Activated T-cell treated with anti-CD3 and anti-CD28 coated beads, Interleukin-2, amount 50 U/mL, for 4 hours (primary cell): ENCODE results near the gene STAB1. TPM values are rescaled to one million over a fixed set of nuclear protein-coding genes. Genes with fewer than 3 reads are reported as not detected.
A peak's percentile ranks its signal among the peaks of the same experiment; 100 is the strongest.

ENCODE experiments used
- ATAC-seq, 2 donors: fragments of 200-7000 bp; cut with Tn5 transposase; one replicate each; pipeline ENCODE4 v1.10.0; 2021
- DNase-seq: peaks from one replicate; pipeline ENCODE4 v3.0.0-alpha.2; 2020
- H3K27me3 Mint-ChIP-seq: one replicate; pipeline ENCODE4 v1.8.0; 2021; ENCODE audit warnings: low read depth, mixed read lengths
- H3K36me3 Mint-ChIP-seq: one replicate; pipeline ENCODE4 v1.8.0; 2022; ENCODE audit warnings: mixed read lengths; ENCODE audit not compliant: insufficient read depth
- H3K4me1 Mint-ChIP-seq: one replicate; pipeline ENCODE4 v1.8.0; 2021; ENCODE audit warnings: low read depth, mixed read lengths
- H3K4me3 Mint-ChIP-seq: one replicate; pipeline ENCODE4 v1.8.0; 2021; ENCODE audit warnings: mild to moderate bottlenecking, moderate library complexity, mixed read lengths
- H3K9me3 Mint-ChIP-seq: one replicate; pipeline ENCODE4 v1.8.0; 2021; ENCODE audit warnings: mixed read lengths
- total RNA-seq, 3 donors: library from RNA; stranded (reverse); gene quantifications; one replicate each; pipeline ENCODE4 v1.2.1, GENCODE V29; 2021

The STAB1 gene
- total RNA-seq, 3 donors from 2014 or later: 0.30 to 0.73 (median 0.40) TPM

DNA sequence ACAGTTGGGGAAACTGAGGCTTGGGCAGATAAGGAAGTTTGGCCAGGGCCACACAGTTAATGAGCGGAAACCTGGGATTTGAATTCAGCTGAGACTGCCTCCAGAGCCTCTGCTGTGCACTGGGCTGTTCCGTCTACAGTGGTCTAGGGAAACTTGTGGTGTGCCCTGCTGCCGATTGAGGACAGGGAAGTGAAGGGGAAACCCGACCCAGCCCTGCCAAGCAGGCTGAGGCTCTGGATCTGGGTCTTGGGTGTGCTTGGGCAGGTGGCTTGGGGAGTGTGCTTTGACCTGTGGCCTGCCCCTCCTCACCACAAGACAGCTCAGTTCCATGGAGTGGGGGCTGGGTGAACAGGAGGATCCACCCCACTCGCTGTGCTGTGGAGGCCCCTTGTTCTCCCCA is 22.1 kb upstream of the STAB1 start:
- no peak for ATAC-seq
- no peak overlapping the region for H3K4me3 Mint-ChIP-seq
- H3K4me1 Mint-ChIP-seq: no peaks in the 10 kb centered on the region
- H3K27me3 Mint-ChIP-seq: no peaks in the 10 kb centered on the region
- DNase-seq: no peak
- H3K9me3 Mint-ChIP-seq: no peaks in the 10 kb centered on the region
- H3K36me3 Mint-ChIP-seq: peaks cover 19% of the 10 kb centered on the region

GRCh38 chr3:52477076-52477795 is 17.9 kb upstream of the STAB1 start:
- Mint-ChIP-seq H3K4me1 (no peaks in the 10 kb centered on the region), H3K4me3 (no peak overlapping the region), H3K27me3 (no peaks in the 10 kb centered on the region), H3K36me3 (peaks cover 22% of the 10 kb centered on the region), H3K9me3 (no peaks in the 10 kb centered on the region)
- DNase-seq (no peak), ATAC-seq (no peak)

GRCh38 chr3:52477796-52478095 is 17.4 kb upstream of the STAB1 start:
- Mint-ChIP-seq H3K4me1 (no peaks in the 10 kb centered on the region), H3K36me3 (peaks cover 20% of the 10 kb centered on the region), H3K9me3 (no peaks in the 10 kb centered on the region), H3K4me3 (no peak overlapping the region), H3K27me3 (no peaks in the 10 kb centered on the region)
- DNase-seq (no peak), ATAC-seq (no peak)

DNA sequence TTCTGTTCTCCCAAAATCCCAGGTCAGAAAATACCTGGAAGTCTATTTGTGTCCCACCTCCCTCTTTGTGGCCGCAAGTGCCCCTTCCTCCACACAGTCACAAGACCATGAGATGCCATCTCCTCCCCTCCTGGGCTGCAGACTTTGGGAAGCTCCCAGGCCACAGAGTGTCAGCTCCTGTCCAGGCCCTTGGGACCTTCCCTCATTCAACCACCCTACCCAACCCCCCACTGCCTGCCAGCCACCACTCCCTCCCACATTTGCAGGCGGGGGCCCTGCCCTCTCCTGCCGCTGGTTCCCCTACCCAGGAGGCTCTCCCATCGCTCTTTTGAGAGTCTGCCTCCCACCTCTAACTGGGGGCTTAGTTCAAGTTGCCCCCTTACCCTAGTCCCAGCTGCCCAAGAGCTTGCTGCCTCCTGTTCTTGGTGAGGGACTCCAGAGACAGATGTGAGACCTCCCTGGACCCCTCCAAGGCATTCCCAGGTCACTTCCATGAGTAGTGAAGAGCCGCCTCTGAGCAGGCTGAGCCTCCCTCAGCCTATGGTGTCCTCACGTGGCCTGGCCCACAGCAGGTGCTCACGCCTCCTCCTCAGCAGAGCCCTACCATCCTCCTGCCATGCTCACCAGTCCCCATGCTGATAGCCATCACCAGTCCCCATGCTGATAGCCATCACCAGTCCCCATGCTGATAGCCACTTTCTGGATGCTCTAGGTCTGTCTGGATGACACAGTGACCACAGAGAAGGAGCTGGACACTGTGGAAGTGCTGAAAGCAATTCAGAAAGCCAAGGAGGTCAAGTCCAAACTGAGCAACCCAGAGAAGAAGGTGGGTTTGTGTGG is 15.9 kb upstream of the STAB1 start:
- Mint-ChIP-seq H3K27me3 (no peaks in the 10 kb centered on the region), H3K9me3 (no peaks in the 10 kb centered on the region), H3K36me3 (peaks cover 16% of the 10 kb centered on the region), H3K4me1 (no peaks in the 10 kb centered on the region), H3K4me3 (no peak overlapping the region)
- no peak for DNase-seq
- no peak for ATAC-seq

DNA sequence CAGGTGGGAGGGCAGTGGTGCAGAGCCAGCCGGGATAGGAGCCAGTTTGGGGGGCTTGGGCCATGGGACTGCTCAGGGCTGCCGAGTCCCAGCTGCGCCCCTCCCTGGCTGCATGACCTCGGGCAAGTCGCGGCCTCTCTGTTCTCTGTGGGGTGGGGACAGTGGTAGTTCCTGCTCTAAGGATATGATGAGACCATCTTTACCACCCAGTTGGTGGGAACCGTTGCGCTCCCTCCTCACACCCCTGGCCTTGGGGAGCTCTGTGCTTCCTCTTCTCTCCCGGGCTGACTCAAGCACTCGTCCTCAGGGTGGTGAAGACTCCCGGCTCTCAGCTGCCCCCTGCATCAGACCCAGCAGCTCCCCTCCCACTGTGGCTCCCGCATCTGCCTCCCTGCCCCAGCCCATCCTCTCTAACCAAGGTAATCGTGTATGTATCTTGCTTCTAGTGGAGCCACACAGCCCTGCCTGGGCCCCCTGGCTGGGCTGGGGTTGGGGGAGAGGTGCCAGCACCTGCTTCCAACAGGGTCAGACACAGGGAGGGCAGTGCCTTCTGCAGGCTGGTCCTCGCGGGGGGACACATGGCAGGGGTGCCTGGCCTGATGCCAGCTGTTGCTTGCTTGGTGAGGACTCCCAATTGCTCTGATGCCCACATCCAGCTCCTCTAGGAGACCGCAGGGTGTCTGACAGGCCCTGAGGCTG is 15.1 kb upstream of the STAB1 start:
- ATAC-seq (no peak), DNase-seq (no peak)
- Mint-ChIP-seq H3K27me3 (no peaks in the 10 kb centered on the region), H3K9me3 (no peaks in the 10 kb centered on the region), H3K4me3 (no peak overlapping the region), H3K4me1 (no peaks in the 10 kb centered on the region), H3K36me3 (peaks cover 18% of the 10 kb centered on the region)

- no peak overlapping the region for H3K4me3 Mint-ChIP-seq
- no peak for DNase-seq
- no peaks in the 10 kb centered on the region for H3K27me3 Mint-ChIP-seq
- no peaks in the 10 kb centered on the region for H3K9me3 Mint-ChIP-seq
- H3K4me1 Mint-ChIP-seq: no peaks in the 10 kb centered on the region
- no peak for ATAC-seq
- peaks cover 17% of the 10 kb centered on the region for H3K36me3 Mint-ChIP-seq
Measured at GRCh38 chr3:52480768-52481715, 14.1 kb upstream of the STAB1 start.

GRCh38 chr3:52481819-52482521 is 13.2 kb upstream of the STAB1 start:
- Mint-ChIP-seq H3K9me3 (no peaks in the 10 kb centered on the region), H3K27me3 (no peaks in the 10 kb centered on the region), H3K4me1 (no peaks in the 10 kb centered on the region), H3K4me3 (no peak overlapping the region), H3K36me3 (peaks cover 17% of the 10 kb centered on the region)
- DNase-seq (no peak), ATAC-seq (no peak)

DNA sequence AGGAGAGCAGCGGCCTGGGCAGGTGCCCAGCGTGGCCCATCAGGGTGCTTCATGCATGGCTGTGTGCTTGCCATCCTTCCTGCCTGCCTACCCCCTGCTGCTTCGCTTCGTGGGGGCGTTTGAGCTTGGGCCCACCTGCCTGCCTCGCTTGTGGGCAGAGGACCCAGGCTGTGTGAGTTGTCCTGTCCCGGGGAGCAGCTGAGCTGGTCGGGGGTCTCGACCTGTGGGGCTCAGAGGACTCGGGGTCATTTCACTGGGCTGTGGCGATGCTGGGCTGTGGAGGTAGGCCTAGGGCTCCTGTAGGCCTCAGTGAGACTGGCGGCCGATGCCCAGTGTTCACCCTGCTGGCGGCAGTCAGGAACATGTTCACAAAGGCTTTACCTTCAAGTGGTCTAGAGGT is 12.1 kb upstream of the STAB1 start:
- Mint-ChIP-seq H3K4me3 (no peak overlapping the region), H3K4me1 (no peaks in the 10 kb centered on the region), H3K36me3 (peaks cover 21% of the 10 kb centered on the region)

DNA sequence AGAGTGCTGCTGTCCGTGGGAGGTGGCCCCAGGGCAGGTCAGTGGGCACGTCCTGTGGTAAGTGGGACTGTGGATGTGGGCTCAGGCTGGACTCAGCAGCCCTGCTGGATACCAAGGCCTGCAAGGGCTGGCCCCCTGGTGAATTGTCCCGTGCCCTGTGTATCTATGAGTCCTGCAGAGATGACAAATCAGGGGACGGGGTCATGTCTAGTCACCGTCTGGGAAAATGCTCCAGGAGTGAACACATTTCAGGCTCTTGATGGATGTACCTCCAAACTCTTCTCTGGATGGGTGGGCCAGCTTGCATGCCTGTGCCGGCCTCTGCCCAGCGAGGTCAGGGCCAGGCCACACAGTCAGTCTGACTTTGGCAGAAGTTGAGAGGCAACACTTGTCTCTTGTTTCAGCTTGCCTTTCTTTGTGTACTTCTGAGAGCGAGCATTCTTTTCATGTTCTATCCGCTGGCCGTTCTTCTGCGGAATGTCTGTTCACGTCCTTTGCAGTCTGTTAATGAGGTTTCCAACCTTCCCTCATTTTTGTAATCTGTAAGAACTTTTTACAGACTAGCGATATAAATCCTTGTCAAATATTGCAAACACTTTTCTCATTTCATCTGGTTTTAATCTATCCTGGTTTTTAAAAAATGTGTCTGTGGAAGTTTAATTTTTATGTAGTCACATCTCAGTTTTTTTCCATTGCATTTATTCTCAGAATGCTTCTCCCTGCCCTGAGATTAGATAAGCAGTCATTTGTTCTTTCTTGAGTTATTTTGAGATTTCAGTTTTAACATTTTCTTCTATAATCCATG is 11.4 kb upstream of the STAB1 start:
- ATAC-seq: peak in 1 of 2 donors; percentile 18
- DNase-seq: no peak
- no peaks in the 10 kb centered on the region for H3K9me3 Mint-ChIP-seq
- no peak overlapping the region for H3K4me3 Mint-ChIP-seq
- peaks cover 21% of the 10 kb centered on the region for H3K36me3 Mint-ChIP-seq
- H3K27me3 Mint-ChIP-seq: no peaks in the 10 kb centered on the region
- no peaks in the 10 kb centered on the region for H3K4me1 Mint-ChIP-seq

More for the DNA sequence above, 12.1 kb upstream of the STAB1 start:
- H3K9me3 Mint-ChIP-seq: no peaks in the 10 kb centered on the region
- no peak for ATAC-seq
- H3K27me3 Mint-ChIP-seq: no peaks in the 10 kb centered on the region
- no peak for DNase-seq

- no peak overlapping the region for H3K4me3 Mint-ChIP-seq
- ATAC-seq: no peak
- peaks cover 19% of the 10 kb centered on the region for H3K36me3 Mint-ChIP-seq
- no peak for DNase-seq
- no peaks in the 10 kb centered on the region for H3K9me3 Mint-ChIP-seq
- H3K4me1 Mint-ChIP-seq: no peaks in the 10 kb centered on the region
- no peaks in the 10 kb centered on the region for H3K27me3 Mint-ChIP-seq
Measured at GRCh38 chr3:52484680-52485461, 10.3 kb upstream of the STAB1 start.

DNA sequence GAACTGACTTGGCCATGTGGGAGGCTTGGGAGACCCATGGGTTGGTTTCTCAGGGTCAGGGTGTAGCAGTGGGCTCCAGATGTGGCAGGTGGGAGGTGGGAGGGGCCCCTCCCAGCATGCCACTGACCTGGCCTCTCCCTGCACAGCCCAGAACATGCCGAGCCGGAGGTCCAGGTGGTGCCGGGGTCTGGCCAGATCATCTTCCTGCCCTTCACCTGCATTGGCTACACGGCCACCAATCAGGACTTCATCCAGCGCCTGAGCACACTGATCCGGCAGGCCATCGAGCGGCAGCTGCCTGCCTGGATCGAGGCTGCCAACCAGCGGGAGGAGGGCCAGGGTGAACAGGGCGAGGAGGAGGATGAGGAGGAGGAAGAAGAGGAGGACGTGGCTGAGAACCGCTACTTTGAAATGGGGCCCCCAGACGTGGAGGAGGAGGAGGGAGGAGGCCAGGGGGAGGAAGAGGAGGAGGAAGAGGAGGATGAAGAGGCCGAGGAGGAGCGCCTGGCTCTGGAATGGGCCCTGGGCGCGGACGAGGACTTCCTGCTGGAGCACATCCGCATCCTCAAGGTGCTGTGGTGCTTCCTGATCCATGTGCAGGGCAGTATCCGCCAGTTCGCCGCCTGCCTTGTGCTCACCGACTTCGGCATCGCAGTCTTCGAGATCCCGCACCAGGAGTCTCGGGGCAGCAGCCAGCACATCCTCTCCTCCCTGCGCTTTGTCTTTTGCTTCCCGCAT is 7.9 kb upstream of the STAB1 start:
- Mint-ChIP-seq H3K36me3 (peaks cover 21% of the 10 kb centered on the region), H3K4me1 (no peaks in the 10 kb centered on the region), H3K27me3 (no peaks in the 10 kb centered on the region), H3K9me3 (no peaks in the 10 kb centered on the region), H3K4me3 (no peak overlapping the region)
- ATAC-seq (no peak), DNase-seq (no peak)
